Brain pericyte (primary cell): Measurements from ENCODE around the gene ALOX15B.

Source experiments
- DNase-seq: peaks from one replicate; pipeline ENCODE4 v3.0.0-alpha.2; 2012; ENCODE audit warnings: low read depth, low spot score

The ALOX15B gene

GRCh38 chr17:8079291-8080207, 40.7 kb downstream of the ALOX15B start:
- no peak for DNase-seq

GRCh38 chr17:8080208-8080798, 41.4 kb downstream of the ALOX15B start:
- DNase-seq = no peak

DNA sequence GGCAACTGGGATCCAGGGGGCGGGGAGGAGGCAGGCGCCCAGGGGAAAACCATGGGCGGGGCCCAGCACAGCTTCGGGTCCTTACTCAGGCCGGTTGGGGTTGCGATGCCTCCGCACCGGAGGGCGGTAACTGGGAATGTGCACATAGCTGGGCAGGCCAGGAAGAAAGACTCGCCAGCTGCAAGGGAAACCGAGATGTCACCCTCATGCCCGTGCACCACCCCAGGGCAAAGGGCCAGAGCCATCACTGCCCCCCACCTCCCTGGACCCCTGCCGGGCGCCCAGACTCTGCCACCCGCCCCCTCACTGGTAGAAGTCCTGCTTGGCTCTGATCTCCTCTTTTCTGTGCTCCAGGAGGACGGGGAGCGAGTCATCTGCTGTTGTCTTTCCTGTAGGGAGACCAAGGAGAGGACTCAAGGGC, 42.0 kb downstream of the ALOX15B start:
- DNase-seq = no peak

GRCh38 chr17:8081876-8082275, 43.0 kb downstream of the ALOX15B start:
- no peak for DNase-seq

DNA sequence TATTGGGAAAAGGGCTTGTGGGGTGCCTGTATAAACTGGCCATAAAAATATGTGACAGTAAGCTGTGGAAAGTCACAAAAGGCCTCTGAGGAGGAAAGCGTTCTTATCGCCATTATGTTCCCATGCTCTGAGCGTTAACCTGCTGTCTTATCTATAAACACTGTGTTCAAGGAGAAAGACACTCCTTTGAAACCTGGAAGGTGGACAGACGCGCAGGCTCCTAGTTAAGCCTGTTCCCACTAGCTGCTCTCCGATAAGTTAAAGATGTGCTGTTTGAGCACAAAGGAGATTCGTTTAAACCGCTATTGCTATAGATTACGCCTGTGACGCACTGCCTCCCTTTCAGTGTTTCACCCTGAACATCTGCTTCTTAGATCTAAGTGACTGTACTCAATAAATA, 43.4 kb downstream of the ALOX15B start:
- DNase-seq = no peak

DNA sequence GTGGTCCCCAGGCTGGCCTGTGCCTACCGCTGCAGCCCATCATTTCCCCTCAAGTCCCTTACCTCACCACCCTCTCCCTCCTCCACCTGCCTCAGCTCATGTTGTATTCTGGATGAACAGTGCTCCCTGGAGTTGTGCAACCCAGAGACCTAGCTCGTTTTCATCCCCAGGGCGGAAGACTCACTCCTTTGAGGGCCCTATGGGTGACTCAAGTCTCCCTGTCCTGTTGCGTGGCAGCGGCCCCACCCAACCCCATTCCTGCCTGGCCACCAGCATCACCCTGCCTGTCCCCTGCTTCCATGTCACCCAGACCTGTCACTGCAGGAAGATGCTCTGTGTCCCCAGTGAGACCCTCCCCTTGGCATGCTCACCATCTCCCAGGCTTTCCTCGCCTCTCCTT, 45.4 kb downstream of the ALOX15B start:
- DNase-seq = no peak

- no peak for DNase-seq
Measured at GRCh38 chr17:8087075-8087951, 48.5 kb downstream of the ALOX15B start, which contains the start of gene ALOX12B. Gene ALOX12B (minus strand): TSS chr17:8087716. CDS start chr17:8087442, 274 bp downstream.

- no peak for DNase-seq
Measured at GRCh38 chr17:8087952-8088230, 49.0 kb downstream of the ALOX15B start.

DNA sequence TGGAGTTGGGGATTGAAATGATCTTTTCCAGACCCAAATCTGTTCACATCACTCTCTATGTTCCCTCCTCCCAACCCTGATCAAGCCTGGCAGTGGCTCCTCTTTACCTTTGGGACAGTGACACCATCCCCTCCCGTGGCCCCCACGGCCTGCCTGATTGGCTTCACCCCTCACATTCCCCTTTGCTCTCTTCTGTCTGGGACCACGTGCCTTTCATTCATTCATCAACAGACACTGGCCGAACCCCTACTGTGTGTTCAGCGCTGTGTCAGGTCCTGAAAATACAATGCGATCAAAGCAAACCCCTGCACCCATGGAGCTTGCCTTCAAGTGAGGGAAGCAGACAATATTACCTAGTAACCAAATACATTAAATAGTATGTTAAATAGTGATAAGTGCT, 50.9 kb downstream of the ALOX15B start:
- no peak for DNase-seq

- DNase-seq = no peak
Measured at GRCh38 chr17:8091033-8091687, 52.3 kb downstream of the ALOX15B start.

DNA sequence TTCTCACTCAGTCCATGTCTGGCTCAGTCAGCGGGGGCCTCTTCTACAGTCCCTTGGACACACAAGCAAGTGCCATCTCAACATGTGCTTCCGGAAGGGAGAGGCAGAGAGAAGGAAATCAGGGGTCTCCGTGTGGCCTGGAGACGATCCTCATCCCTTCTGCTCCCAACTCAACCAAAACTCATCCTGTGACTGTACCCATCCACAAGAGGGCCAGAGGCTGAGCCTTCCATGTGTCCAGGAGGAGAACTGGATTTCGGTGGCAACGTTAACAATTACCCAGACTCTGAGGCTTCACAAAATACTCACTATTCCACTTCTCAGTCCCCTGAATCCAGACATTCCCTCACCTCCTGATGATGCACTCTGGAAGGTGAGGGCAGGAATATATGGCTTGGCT, 56.5 kb downstream of the ALOX15B start:
- DNase-seq = no peak

DNA sequence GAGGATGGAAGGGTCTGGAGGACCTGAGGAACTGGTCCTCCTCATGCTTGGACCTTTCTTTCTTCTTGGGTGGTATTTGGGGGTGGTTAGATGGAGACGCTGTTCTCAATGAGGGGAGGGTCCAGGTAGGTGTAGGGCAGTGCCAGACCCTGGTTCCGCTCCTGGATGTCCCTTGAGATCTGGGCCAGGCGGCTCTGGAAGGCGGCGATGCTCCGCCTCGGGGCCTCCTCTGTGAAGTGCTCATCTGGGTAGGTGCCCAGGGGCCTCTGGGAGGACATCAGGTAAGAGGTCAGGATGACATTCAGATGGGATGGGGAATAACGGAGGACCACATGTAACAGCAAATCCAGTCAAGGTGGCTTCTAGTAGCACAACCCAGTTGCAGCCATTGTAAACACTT, 57.7 kb downstream of the ALOX15B start:
- DNase-seq = no peak
